HG03469 (cell line): ENCODE data around the gene GMNN.
"Not testable (repeated sequence)": the region's sequence is repeated elsewhere in the genome, so short reads cannot be mapped to it uniquely, and the experiment has no call there.

Source experiments
- ATAC-seq: cut with Tn5 transposase; IDR thresholded peaks from one replicate; pipeline ENCODE4 v1.9.1; 2021; ENCODE audit warnings: mild to moderate bottlenecking, moderate library complexity, moderate number of reproducible peaks; ENCODE audit not compliant: unreplicated experiment

The GMNN gene

DNA sequence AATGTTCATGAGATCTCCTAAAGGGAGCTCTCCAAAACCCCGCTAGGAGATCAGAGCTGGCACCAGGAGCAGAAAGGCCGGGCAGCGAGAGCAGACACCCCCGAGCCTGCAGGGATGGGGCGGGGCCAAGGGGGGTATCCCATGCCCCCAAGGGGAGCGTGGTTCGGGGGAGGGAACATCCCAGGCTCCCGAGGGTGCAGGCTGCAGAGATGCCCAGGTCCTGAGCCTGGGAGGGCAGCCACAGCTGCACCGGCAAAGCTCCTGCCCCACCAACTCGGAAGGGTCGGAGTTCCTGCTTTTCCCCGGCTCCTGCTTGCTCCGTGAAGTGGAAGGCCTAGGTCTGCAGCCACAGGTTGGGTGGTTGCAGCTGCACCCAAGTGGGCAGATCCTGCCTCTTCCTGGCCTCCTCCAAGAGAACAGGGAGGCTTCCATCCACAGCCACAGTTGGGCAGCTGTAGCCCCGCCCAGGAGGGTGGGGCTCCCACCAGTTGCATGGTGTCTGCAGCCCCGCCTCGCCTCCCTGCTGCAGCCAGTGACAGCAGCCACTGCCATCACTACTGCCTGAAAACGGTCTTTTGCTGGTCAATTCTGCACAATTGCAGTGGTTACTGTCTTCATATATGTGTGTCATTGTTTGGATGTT, 13.4 kb upstream of the GMNN start:
- no peak for ATAC-seq

DNA sequence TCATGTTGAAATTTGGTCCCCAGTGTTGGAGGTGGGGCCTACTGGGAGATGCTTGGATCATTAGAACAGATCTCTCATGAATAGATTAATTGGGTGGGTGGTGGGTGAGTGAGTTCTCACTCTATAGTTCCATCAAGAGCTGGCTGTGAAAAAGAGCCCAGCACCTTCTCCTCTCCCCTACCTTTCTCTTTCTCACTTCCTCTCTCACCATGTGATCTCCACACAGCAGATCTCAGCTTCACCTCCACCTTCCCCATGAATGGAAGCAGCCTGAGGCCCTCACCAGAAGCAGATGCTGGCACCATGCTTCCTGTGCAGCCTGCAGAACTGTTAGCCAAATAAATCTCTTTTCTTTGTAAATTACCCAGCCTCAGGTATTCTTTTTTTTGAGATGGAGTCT, 12.9 kb upstream of the GMNN start:
- no peak for ATAC-seq

DNA sequence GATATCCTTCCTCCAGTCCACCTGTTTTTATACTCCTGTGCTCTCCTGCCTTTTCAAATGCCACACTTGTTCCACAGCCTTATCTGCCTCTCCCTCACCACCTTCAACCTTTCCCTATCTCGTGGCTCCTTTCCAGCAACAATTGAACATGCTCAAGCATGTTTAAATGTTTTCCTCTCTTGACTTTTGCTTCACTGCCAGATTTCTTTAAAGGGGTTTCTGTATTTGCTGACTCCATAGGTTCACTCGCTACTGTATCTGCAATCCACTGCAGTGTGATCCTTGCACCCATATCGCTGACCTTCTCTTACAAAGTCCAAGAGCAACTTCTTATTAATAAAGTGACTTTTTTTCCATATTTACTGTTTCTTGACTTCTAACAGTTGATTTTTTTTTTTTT, 11.2 kb upstream of the GMNN start:
- no peak for ATAC-seq

DNA sequence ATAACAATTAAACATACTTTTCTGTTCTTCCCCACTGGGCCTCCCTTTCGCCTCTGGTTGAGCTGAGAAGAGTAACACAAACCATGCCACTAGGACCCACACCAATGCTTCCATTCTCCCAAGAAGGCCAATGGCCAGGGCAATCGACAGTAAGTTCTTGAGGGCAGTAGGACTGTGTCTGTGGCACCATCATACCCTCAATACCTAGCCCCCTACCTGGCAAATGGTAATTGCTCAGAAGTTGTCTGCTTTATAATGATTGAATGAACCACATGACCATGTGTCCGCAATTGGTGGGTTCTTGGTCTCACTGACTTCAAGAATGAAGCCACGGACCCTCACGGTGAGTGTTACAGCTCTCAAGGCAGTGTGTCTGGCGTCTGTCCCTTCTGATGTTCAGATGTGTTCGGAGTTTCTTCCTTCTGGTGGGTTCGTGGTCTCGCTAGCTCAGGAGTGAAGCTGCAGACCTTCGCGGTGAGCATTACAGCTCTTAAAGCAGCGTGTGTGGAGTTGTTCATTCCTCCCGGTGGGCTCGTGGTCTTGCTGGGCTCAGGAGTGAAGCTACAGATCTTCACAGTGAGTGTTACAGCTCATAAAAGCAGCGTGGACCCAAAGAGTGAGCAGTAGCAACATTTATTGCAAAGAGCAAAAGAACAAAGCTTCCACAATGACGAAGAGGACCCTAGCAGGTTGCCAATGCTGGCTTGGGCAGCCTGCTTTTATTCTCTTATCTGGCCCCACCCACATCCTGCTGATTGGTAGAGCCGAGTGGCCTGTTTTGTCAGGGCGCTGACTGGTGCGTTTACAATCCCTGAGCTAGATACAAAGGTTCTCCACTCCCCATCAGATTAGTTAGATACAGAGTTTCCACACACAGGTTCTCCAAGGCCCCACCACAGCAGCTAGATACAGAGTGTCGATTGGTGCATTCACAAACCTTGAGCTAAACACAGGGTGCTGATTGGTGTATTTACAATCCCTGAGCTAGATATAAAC, 9.6 kb upstream of the GMNN start:
- ATAC-seq, result not testable (repeated sequence)

DNA sequence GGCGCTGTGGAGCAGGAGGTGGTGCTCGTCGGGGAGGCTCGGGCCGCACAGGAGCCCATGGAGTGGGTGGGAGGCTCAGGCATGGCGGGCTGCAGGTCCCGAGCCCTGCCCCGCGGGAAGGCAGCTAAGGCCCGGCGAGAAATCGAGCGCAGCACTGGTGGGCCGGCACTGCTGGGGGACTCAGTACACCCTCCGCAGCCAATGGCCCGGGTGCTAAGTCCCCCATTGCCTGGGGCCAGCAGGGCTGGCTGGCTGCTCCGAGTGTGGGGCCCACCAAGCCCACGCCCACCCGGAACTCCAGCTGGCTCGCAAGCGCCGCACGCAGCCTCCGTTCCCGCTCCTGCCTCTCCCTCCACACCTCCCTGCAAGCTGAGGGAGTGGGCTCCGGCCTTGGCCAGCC, 8.8 kb upstream of the GMNN start:
- ATAC-seq, result not testable (repeated sequence)

DNA sequence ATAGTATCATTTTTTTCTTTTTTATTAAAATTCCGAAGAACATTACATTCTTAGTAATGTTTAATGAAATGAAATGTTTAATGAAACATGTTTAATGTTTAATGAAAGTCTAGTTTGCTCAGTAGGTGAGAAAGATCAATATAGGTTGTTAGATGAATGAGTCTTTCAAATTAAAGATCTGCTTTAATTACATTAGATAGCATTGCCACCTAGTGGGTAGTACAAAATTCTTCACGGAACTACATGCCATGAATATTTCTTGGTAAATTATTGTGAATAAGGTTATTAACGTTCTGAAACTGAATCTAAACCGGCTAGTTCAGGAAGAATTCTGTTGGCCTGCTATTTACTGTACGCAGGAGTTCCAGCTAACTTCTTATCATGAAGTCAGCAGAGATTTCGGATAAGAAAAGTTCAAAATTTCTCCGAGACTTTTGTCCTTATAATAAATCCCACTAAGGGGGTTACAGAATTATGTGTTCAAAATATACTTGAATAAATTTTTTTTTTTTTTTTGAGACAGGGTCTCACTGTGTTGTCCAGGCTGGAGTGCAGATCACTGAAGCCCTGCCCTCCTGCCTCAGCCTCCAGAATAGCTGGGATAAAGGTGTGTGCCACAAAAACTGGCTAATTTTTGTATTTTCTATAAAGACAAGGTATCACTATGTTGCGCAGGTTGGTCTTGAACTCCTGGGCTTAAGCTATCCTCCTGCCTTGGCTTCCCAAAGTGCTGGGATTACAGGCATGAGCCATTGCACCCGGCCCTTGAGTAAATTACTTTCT, 7.9 kb upstream of the GMNN start:
- ATAC-seq, result peak; percentile 46

DNA sequence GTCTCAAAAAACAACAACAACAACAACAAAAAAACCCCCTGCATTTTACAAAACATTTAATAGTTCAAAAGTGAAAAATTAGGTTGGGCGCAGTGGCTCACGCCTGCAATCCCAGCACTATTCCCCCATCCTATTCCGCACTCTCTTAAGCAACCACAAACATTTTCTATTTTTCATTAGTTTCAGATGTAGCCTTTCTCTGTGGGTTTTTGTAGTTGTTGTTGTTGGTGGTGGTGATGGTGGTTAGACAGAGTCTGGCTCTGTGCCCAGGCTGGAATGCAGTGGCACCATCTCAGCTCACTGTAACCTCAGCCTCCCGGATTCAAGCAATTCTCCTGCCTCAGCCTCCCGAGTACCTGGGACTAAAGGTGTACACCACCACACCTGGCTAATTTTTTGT, 6.4 kb upstream of the GMNN start:
- ATAC-seq, result no peak

DNA sequence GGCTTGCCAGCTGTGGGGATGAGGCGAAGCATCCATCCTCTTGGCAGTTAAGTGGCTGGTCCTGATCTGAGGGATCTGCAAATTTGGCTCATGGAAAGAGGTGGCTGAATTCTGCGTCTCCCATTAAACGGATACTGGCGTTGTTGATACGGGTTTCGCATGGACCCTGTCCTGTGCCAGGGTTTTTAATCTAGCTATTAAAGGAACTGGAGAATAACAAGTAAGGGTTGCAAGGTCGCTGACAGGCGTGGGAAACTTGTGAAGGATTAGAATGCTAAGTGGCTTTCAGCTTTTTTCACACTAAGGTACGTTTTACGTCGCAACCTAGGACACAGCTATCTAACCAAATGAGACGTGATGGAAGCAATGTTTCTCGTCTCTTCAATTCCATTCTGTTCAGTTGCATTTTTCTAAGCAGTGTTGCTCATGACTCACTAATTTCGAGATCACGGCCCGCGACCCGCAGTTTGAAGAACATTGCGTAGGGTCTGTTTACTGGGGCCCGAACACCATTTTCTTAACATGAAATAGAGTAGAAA, 852 bp downstream of the GMNN start:
- ATAC-seq, result no peak

DNA sequence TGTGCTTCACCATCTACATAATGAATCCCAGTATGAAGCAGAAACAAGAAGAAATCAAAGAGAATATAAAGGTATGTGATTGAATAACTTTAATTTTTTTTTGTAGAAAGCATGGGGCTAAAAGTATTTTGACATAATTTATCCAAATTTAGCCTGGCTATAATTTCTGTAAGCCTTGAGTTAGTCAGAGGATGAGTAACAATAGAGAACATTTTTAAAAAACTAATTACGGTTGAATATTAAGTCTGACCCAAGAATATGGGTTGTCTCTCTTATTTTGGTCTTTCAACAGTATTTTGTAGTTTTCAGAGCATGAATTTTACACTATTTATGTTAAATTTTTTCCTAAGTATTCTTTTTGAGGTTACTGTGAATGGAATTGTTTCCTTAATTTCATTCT, 2.5 kb downstream of the GMNN start:
- no peak for ATAC-seq

DNA sequence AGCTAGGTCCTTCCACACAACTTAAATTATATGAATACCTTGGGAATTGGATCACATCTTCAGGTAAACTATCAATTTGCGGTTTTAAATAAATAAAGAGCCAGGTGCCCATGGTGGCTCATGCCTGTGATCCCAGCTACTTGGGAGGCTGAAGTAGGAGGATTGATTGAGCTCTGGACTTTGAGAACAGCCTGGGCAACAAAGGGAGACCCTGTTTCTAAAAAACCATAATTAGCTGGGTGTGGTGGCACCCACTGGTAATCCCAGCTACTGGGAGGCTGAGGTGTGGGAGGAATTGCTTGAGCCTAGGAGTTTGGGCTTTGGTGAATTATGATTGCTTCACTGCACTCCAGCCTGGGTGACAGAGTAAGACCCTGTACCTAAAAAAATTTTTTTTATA, 3.4 kb downstream of the GMNN start:
- no peak for ATAC-seq

DNA sequence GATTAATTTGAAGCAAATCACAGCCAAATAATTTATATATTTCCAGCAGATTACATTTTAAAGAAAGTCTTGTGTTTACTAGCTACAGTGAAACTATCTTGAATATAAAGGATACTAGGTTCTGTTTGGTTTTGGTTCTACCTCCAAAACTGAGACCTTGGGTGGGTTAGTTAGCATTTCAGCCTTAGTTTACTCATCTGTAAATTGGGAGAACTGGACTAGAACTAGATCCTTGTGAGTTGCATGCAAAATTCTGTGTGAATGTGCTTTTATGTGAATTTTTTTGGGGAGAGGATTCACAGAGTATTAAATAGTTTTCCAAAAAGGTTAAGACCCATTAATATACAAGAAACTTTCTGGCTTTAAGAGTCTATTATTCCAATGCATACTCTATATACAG, 4.1 kb downstream of the GMNN start:
- ATAC-seq, result no peak

DNA sequence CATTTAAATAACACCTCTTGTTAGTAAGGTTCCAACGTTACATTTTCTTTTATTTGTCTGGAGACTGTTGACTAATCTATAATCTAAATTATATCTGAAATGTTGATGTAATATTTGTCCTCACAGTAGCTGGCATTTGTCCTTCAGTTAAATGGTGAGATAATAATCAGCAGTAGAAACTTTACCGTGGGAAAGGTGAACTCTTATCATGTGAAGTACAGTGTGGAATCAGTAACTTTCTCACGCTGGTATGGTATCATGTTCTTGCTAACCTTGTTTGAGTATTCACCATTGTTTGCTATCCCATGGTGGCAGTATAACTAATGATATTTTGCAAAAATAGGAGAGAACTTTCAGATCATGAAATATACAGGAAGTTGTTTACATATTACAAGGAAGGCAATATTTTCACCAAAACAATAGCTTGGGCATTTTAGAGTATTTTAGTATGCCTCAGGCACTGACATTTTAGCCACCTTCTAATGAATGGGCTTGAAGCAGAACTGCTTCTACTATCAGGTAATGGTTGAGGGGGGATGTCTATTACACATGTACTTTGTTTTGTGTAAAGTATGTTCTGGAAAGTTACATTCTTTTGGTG, 4.8 kb downstream of the GMNN start:
- no peak for ATAC-seq

DNA sequence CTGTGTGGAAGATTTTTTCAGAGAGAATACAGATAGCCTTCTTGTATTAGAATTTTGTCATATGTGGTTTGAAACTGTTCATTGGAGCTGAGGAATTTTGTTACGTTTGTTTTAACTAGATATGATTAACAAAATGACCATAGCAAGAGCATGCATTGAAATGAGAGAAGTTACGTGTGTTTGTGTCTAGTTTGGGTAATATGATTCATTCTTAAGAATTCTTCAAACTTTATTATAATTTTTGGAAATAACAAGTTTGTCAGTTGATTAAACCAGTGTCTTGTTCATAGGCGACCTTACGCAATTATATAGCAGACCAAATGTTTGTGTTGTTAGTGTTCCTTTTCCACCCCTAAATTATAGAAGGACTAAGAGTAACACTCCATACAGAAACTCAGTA, 5.5 kb downstream of the GMNN start:
- ATAC-seq, result no peak

DNA sequence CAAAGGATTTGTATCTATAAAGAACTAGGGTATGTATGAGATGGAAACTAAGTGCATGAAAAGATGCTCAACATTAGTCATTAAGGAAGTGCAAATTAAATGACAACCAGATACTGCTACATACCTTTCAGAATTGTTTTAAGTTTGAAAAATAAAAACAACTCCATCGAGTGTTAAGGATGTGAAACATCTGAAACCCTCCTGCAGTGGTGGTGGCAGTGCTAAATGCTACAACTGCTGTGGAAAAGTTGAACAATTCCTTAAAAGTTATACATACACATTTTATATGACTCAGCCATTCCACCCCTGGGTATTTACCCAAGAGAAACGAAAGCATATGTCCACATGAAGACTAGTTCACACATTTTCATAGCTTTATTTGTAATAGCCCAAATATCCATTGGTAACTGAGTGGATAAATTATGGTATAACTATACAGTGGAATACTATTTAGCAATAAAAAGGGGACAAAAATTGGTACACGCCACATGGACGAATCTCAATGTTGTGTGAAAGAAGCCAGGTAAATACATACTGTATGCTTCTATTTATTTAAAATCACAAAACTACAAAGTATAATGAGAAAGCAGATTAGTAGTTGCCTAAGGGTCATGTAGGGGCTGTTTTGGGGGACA, 13.4 kb downstream of the GMNN start:
- ATAC-seq, result no peak

DNA sequence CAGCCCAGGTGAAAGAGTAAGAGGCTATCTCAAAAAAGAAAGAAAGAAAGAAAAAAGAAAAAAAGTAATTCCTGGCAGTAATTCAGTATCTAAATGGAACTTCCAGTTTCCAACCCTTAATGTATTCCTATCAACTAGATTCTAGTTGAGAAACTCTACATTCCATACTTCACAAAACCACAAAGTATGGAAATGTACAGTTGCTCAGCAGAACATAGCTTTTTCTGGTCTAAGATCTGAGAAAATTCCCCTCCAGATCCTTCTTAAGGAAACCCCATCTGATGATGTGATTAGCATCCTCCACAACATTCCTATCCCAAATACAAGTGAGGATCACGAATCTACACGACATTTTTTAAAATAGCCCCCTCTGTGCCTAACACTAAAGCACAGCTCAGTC, 20.4 kb downstream of the GMNN start:
- no peak for ATAC-seq

DNA sequence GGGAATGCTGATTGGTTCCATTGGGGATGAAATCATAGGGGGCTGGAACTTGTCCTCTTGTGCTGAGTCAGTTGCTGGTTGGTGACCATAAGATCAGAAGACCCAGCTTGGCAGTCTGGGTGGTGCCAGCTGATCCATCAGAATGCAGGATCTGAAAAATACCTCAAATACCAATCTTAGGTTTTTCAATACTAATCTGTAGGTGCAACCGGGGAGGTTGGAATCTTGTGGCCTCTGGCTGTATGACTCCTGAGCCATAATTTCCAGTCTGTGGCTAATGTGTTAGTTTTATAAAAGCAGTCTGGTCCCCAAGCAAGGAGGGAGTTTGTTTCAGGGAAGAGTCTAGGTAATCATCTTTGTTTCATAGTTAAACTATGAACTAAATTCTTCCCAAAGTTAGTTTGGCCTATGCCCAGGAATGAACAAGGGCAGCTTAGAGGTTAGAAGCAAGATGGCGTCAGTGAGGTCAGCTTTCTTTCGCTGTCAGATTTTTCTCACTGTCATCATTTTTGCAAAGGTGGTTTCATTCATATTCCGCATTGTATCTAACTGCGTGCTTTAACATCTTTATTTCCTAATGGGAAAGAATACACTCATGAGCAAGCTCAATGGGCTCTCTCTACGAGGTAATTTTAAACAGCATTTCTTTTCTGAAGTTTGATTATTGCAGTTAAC, 22.0 kb downstream of the GMNN start:
- ATAC-seq, result no peak

DNA sequence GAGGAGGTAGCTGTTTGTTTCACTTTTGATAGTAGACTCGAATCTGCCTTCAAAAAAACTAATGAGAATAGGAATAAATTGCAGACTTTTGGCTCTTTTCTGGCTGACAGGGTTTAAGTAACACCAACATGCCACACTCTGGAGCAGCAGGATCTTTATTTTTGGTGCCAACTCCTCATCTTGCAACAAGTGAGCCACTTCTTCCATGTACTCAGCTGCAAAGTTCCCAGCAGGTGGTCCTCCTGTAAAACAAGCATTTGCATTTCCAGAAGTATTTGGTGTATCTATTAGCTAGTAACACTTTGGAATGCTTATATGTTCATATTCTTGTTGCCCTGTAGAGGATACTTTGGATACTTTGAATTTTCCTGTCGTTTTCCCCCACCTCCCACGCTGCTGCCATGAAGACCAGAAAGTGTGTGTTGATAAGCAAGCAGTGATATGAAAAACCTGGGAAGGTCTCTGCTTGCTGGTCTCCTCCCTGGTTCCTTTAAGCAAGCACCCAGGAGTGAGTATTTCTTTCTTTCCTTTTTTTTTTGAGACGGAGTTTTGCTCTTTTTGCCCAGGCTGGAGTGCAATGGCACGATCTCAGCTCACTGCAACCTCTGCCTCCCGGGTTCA, 23.0 kb downstream of the GMNN start:
- no peak for ATAC-seq

DNA sequence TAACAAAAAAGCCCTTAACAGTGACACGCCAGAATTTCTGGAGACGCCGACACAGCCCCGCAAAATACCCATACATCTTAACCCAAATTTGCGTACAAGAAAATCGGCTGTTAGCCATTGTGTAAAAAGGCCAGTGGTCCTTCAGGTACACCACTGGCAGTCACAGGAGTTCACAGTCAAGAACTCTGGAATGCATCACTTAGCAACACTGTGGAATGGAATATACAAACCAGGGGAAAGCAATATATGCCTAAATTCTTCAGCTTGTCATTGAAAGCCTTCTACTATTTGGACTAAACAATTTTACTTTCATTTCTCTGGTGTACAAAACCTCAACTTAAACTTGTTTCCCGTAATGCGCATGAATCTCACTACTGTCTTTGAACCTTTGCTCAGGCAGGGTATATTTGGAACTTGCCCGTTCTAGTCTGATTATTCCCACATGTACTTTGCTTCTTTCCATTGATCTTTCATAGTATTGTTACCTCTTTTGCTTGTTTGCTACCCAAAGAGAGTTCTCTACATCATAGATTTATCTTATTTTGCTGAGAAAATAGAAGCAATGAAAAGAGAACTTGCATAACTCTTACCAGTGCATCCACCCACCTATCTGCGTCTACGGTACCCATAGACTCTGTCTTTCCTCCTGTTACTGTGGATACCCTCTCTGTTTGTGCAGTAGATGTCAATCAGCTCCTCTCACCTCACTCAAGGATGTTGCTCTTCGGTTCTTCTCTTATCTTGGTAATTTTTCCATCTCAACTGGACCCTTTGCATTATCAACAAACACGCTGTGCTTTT, 24.2 kb downstream of the GMNN start, which contains the start of gene ARMH2:
Gene ARMH2 (minus strand): TSS at position 178 of the 801 bp plus-strand sequence. CDS start 60 bp downstream, at position 118.
- no peak for ATAC-seq
